GM18519 (cell line): ENCODE data around the gene DLG4.
A peak's percentile ranks its signal among the peaks of the same experiment; 100 is the strongest.

Experiments used
- ATAC-seq: cut with Tn5 transposase; IDR thresholded peaks from one replicate; pipeline ENCODE4 v1.9.1; 2021; ENCODE audit warnings: mild to moderate bottlenecking, moderate library complexity; ENCODE audit not compliant: unreplicated experiment, low FRiP score

DLG4 gene

DNA sequence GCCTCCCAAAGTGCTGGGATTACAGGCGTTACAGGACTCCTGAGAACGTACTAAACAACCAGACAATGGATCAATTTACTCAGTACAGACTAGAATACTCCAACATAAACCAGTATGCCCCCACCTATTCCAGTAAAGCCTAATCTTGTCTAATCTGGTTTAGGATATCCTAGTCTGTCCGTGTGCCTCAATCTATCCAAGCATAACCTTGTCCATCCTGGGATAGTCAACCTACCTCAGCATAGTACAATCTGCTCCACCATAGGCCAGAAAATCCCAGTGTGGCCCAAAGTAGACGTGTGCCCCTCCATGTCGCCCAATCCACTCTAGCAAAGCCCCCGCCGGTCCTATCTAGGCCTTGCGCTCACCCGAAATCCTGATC lies 14.1 kb upstream of the DLG4 start:
- ATAC-seq = peak; percentile 7

DNA sequence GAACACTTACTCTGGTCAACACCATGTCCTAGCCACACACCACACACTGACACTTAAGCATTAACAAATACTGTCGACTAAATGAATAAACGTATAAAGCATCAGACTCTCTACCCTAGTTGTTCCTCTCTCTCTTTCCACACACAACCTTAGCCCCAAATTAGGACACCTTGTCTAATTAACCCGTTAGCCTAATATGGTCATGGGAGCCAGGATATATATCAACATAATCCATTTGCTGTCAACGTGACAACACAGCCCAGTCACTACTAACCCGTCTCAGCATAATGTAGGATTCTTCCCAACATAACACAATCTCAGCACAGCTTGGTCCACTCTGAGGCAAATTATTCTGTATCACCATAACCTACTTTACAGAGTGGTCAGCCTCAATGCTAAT lies 12.5 kb upstream of the DLG4 start:
- ATAC-seq = no peak

DNA sequence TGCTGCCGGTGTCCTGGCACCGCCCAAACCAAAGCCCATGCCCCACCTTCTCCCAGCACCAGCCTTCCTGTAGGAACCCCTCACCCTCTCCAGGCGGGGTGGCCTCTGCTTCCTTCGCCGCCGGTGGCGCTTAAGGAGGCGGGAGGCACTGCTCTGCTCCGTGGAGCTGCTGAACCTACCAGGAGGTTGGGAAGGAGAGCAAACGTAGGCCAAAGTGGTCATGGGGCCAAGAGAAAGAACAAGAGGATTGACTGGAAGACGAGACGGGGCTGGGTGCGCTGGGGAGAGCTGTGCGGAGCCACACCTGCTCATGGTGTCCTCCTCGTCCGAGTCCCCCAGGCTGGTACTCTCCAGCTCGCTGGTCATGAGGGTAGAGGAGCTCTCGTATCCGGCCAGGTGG lies 9.9 kb upstream of the DLG4 start:
- no peak for ATAC-seq

- ATAC-seq = no peak
Measured at GRCh38 chr17:7228920-7229319, 9.3 kb upstream of the DLG4 start.

- ATAC-seq = no peak
Measured at GRCh38 chr17:7226721-7227710, 7.4 kb upstream of the DLG4 start.

DNA sequence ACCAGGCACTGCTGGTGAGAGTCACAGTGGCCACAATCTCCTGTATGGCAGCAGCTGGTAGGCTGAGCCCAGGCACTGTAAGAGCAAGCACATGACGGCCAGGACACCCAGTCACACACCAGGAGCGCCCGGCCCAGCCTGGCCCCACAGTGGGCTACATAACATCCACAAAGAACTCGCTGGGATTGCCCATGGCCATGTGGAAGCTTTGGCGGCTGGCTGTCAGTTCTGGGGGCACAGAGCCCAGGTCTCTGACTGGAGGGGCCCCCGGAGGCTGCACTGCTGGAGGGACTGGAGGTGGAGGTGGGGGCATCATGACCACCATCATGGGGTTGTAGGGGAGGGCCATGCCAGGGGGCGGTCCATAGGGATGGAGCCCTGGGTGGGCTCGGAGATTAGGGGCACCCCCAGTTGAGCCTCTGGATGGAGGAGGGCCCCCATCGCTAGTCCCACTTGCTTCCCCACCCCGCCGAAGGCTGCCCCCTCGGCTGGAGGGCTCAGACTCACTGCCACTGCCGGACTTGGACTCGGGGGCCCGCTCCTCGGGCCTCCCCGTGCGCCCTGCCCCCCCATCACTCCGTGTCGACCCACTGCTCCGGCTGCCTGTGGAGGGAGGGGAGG lies 6.2 kb upstream of the DLG4 start:
- ATAC-seq = no peak

DNA sequence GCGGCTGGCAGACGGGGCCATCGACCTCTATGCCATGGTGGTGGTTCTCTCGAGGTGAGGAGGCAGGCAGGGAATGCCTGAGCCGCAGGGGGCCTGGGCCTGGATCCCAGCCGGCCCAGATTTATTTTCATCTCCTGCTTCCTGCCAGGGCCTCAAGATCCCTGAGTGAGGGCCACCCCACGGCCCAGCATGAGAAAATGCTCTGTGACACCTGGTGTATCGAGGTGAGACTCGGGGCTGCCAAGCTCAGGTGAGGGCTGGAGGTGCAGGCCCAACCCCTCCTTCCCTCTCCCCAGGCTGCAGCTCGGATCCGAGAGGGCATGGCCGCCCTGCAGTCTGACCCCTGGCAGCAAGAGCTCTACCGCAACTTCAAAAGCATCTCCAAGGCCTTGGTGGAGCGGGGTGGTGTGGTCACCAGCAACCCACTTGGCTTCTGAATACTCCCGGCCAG lies 5.0 kb upstream of the DLG4 start:
- ATAC-seq = no peak

GRCh38 chr17:7224110-7224509 lies 4.5 kb upstream of the DLG4 start:
- ATAC-seq = no peak

DNA sequence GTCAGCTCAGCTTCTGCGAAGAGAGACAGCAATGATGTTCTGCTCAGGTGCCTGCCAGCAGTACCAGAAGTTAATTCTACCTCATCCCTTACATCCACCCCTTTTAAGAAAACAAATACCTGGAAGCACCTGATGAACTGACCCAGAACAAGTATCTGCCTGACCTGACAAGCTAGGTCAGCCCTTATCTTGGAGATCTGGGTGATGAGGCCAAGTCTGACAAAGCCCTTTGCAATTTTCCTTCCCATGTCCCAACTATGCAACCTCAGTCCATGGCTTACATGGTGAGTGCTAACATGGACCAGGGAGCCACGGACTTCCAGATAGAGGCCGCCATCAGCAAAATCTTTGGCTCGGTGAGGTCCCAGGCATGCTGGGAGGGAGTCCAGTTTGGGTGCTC lies 3.7 kb upstream of the DLG4 start:
- ATAC-seq = no peak

GRCh38 chr17:7222972-7223292 lies 3.3 kb upstream of the DLG4 start:
- ATAC-seq = no peak

DNA sequence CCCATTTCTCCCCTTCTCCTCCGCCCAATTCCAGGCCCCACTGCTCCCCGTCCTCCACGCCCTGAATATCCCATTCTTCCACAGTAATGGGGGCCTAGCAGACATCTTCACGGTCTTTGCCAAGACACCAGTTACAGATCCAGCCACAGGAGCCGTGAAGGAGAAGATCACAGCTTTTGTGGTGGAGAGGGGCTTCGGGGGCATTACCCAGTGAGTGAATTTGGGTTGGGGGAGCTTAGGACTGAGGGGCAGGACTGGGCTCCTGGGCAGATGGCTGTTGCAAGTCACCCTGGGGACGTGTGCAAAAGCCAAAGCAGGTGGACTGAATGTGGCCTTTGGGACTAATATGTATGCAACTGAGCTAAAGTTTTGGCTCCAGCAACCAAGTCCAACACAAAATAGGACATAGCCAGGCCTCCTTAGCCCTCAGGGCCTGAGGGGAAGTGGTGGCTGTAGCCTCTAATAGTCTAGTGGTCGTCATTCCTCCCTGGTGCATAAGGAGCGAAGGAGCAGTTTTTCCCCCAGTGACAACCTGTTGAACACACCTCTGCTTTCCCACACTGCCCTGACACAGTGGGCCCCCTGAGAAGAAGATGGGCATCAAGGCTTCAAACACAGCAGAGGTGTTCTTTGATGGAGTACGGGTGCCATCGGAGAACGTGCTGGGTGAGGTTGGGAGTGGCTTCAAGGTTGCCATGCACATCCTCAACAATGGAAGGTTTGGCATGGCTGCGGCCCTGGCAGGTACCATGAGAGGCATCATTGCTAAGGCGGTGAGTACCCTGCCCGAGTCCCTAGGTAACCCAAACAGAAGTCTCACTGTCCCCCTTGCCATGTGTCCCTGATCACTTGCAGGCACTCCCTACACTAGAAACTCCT lies 2.7 kb upstream of the DLG4 start:
- no peak for ATAC-seq

GRCh38 chr17:7221278-7222092 lies 1.8 kb upstream of the DLG4 start:
- no peak for ATAC-seq

DNA sequence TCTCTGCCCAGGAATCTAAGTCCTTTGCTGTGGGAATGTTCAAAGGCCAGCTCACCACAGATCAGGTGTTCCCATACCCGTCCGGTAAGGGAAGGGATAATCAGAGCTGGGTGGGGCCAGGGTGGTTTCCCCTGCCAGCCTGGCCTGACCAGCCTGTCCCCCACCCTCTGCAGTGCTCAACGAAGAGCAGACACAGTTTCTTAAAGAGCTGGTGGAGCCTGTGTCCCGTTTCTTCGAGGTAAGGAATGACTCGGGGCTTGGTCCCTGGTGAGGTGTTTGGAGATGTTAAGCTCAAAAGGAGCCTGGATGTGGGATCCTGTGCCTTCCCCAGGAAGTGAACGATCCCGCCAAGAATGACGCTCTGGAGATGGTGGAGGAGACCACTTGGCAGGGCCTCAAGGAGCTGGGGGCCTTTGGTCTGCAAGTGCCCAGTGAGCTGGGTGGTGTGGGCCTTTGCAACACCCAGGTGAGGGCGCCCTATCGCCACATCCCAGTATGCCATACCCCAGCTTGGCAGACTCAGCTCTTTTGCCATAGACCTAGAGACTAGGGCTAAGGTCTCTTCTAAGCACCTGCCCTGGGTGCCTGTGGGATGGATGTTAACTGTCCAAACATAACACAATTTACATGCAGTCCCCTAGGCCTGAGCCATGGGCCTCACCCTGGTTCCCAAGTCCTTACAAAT lies 1.1 kb upstream of the DLG4 start:
- no peak for ATAC-seq

GRCh38 chr17:7219229-7219811 lies 316 bp downstream of the DLG4 start:
- ATAC-seq = no peak

DNA sequence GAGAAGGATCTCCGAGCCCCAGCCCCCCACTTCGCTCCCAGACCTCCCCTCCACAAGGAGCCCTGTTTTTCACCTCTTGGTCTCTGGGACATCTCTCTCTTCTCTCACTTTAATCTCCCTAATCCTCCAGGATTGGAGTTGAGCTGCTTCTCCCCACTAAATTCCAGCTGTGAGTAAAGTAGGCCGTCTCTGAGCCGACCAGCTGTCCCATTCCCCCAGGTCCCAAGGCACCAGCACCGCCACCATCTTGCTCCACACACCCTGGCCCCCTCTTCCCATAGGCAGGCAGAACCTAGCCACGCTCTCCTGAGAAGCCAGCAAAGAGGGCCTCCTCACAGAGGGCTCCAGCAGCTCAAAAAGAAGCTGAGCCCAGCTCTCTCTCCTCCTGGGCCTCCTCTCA lies 878 bp downstream of the DLG4 start:
- no peak for ATAC-seq

- ATAC-seq = no peak
Measured at GRCh38 chr17:7218166-7218565, 1.5 kb downstream of the DLG4 start.

- no peak for ATAC-seq
Measured at GRCh38 chr17:7217113-7217987, 2.3 kb downstream of the DLG4 start.
